Sigmoid colon (tissue), 7 donors: ENCODE measurements around the gene ZNF235. TPM values are rescaled to one million over a fixed set of nuclear protein-coding genes. Genes with fewer than 3 reads are reported as not detected.

Experiments
- DNase-seq: peaks from one replicate; pipeline ENCODE4 v3.0.0-alpha.2; 2019
- H3K27ac ChIP-seq, 4 donors: fragments of 200-600 bp; sonication (generic); one replicate each; pipeline ENCODE4 v1.5.1; 2016 to 2019; ENCODE audit warnings: mild to moderate bottlenecking in 1 of 4
- H3K27me3 ChIP-seq, 3 donors: fragments of 200-600 bp; sonication (generic); one replicate each; pipeline ENCODE4 v1.5.1; 2019; ENCODE audit warnings: mild to moderate bottlenecking in 1 of 3
- H3K36me3 ChIP-seq, 4 donors: fragments of 200-600 bp; sonication (generic); one replicate each; pipeline ENCODE4 v1.5.1; 2016 to 2019
- H3K4me1 ChIP-seq, 4 donors: fragments of 200-600 bp; sonication (generic); one replicate each; pipeline ENCODE4 v1.5.1; 2017 to 2019
- H3K4me3 ChIP-seq, 4 donors: fragments of 200-600 bp; sonication (generic); one replicate each; pipeline ENCODE4 v1.5.1; 2017 to 2019; ENCODE audit warnings: mild to moderate bottlenecking in 2 of 4, moderate library complexity in 1 of 4
- H3K9me3 ChIP-seq, 4 donors: fragments of 200-600 bp in 3 of 4; sonication (generic) in 3 of 4; one replicate each; pipeline versions ENCODE4 v1.5.1 to v1.6.1; 2013 to 2019
- EP300 ChIP-seq, 4 donors: sonication (generic); formaldehyde crosslinking; IDR thresholded peaks; one replicate each; pipeline ENCODE4 v1.6.1; 2017; ENCODE audit warnings: antibody characterized with exemption in 4 of 4
- POLR2A ChIP-seq, 2 donors: fragments of 450-650 bp; IDR thresholded peaks; one replicate each; pipeline ENCODE4 v1.6.1; 2016; ENCODE audit warnings: antibody characterized with exemption in 2 of 2, mild to moderate bottlenecking in 2 of 2, moderate library complexity in 2 of 2
- POLR2AphosphoS5 ChIP-seq, 4 donors: sonication (generic); formaldehyde crosslinking; IDR thresholded peaks; one replicate each; pipeline ENCODE4 v1.6.1; 2017; ENCODE audit warnings: antibody characterized with exemption in 4 of 4
- WGBS, 2 donors: extraction: QIAGEN DNeasy Blood & Tissue Kit; methylation state at CpG; one replicate each; pipeline ENCODE4 v1.1.7; 2013; 5-methylcytosine and 5-hydroxymethylcytosine counted together
- intact Hi-C: fragments of 100-400 bp; cut with DNase I; formaldehyde crosslinking; loops from one replicate; pipeline ENCODE4 v1.15.1; 2023
- polyA plus RNA-seq, 3 donors: library from polyadenylated mRNA; stranded (reverse); fragments of 200-250 nt; gene quantifications; one replicate each; pipeline ENCODE4 v1.2.3, GENCODE V29; 2013
- total RNA-seq, 4 donors: library from RNA; depleted of rRNA; stranded (reverse); fragments of >200 nt; gene quantifications; one replicate each; pipeline ENCODE4 v1.1.0, GENCODE V29; 2016
- TF ChIP-seq, protein P1 (sequence below), 4 experiments: fragments of 450-650 bp in 3 of 4; fragments of 200-600 bp in 1 of 4; IDR thresholded peaks; one replicate each; pipeline ENCODE4 v1.5.1; 2016 to 2019; ENCODE audit warnings: antibody characterized with exemption in 4 of 4, mild to moderate bottlenecking in 3 of 4, moderate library complexity in 2 of 4
- donor health status: healthy with polysubstance abuse.
- donor health status: Bipolar disorder and iron deficiency.
- donor health status: healthy.

ZNF235 gene
- total and polyA plus RNA-seq, 7 donors = 1.2 to 12.7 (median 5.8) TPM

GRCh38 chr19:44332145-44332544, 27.3 kb upstream of the ZNF235 start:
- H3K4me1 ChIP-seq = no peaks in the 10 kb centered on the region
- peaks cover 0 to 64% (median 12%) of the 10 kb centered on the region in 4 donors for H3K9me3 ChIP-seq
- no peak overlapping the region for H3K27ac ChIP-seq
- WGBS, 2 donors = 90 to 91% methylated on average over 1 of the region's 1 CpG
- H3K27me3 ChIP-seq = no peaks in the 10 kb centered on the region
- DNase-seq = no peak
- intact Hi-C loops = no loop called here
- peaks cover 40 to 95% (median 82%) of the 10 kb centered on the region in 4 donors for H3K36me3 ChIP-seq
- no peak for TF ChIP-seq EP300 (IDR thresholded peaks at IDR 0.05)
- no peak for TF ChIP-seq POLR2A (IDR thresholded peaks at IDR 0.05)
- TF ChIP-seq, protein P1, sequence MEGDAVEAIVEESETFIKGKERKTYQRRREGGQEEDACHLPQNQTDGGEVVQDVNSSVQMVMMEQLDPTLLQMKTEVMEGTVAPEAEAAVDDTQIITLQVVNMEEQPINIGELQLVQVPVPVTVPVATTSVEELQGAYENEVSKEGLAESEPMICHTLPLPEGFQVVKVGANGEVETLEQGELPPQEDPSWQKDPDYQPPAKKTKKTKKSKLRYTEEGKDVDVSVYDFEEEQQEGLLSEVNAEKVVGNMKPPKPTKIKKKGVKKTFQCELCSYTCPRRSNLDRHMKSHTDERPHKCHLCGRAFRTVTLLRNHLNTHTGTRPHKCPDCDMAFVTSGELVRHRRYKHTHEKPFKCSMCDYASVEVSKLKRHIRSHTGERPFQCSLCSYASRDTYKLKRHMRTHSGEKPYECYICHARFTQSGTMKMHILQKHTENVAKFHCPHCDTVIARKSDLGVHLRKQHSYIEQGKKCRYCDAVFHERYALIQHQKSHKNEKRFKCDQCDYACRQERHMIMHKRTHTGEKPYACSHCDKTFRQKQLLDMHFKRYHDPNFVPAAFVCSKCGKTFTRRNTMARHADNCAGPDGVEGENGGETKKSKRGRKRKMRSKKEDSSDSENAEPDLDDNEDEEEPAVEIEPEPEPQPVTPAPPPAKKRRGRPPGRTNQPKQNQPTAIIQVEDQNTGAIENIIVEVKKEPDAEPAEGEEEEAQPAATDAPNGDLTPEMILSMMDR (IDR thresholded peaks at IDR 0.05) = no peak
- TF ChIP-seq POLR2AphosphoS5 (IDR thresholded peaks at IDR 0.05) = no peak
- no peak overlapping the region for H3K4me3 ChIP-seq

DNA sequence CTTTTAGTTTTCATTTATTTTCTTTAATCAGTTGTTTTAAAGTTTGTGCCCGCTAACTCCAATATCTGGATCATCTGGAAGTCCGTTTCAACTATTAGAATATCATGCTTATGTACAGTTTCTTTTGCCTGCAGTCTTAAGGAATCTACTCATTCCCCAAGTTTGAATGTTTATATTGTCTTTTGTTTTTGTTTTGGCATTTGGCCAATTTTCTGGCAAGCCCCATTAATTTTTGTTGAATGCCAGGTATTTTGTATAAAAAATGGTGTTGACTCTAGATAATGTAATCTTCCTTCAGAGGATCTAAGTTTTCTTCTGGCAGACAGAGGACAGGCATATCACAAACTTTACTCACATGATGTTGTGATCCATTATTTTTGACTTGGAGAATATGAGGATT, 11.1 kb upstream of the ZNF235 start:
- intact Hi-C loops = no loop called here
- Histone ChIP-seq H3K4me1 (no peaks in the 10 kb centered on the region), H3K4me3 (no peak overlapping the region), H3K27ac (no peak overlapping the region), H3K9me3 (peaks cover 0 to 26% (median 12%) of the 10 kb centered on the region in 4 donors), H3K27me3 (no peaks in the 10 kb centered on the region), H3K36me3 (no peaks in the 10 kb centered on the region)
- no peak for DNase-seq
- 70 to 97% methylated on average over 2 of the region's 2 CpGs for WGBS, 2 donors
- TF ChIP-seq POLR2A (IDR thresholded peaks at IDR 0.05) = no peak
- TF ChIP-seq EP300 (IDR thresholded peaks at IDR 0.05) = no peak
- TF ChIP-seq POLR2AphosphoS5 (IDR thresholded peaks at IDR 0.05) = no peak
- TF ChIP-seq, protein P1 (IDR thresholded peaks at IDR 0.05) = no peak

GRCh38 chr19:44313231-44313630, 8.4 kb upstream of the ZNF235 start:
- DNase-seq = no peak
- Histone ChIP-seq H3K27ac (no peak overlapping the region), H3K36me3 (no peaks in the 10 kb centered on the region), H3K4me3 (no peak overlapping the region), H3K4me1 (no peaks in the 10 kb centered on the region), H3K9me3 (peaks cover 0 to 13% (median 7%) of the 10 kb centered on the region in 4 donors), H3K27me3 (no peaks in the 10 kb centered on the region)
- TF ChIP-seq POLR2A (IDR thresholded peaks at IDR 0.05) = no peak
- TF ChIP-seq, protein P1 (IDR thresholded peaks at IDR 0.05) = no peak
- no peak for TF ChIP-seq EP300 (IDR thresholded peaks at IDR 0.05)
- 95 to 96% methylated on average over 1 of the region's 1 CpG for WGBS, 2 donors
- intact Hi-C loops = no loop called here

DNA sequence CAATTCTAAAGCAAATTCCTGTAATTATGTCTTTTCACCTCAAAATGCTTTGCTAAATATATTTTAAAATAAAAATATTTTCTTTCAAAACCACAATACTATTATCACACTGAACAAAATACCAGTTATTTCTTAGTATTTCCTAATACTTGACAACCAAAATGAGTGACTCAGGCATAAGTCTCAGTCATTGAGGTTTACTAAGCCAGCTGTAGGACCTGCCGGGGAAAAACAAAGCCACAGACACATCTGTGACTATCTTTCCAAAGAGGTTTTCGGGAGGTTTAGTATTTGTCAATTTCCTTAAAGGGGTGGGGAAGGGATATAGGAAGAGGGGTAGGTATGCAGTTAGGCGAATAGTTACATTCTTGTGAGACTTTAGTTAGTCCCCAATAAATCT, 3.2 kb upstream of the ZNF235 start:
- H3K36me3 ChIP-seq = no peaks in the 10 kb centered on the region
- TF ChIP-seq, protein P1 (IDR thresholded peaks at IDR 0.05) = no peak
- TF ChIP-seq POLR2A (IDR thresholded peaks at IDR 0.05) (no peak), POLR2AphosphoS5 (IDR thresholded peaks at IDR 0.05) (no peak)
- DNase-seq = no peak
- H3K27me3 ChIP-seq = no peaks in the 10 kb centered on the region
- intact Hi-C loops = no loop called here
- 91% methylated on average over 3 of the region's 3 CpGs for WGBS, 2 donors
- H3K27ac ChIP-seq = no peak overlapping the region
- no peak overlapping the region for H3K4me3 ChIP-seq
- H3K4me1 ChIP-seq = peaks cover 0 to 12% (median 10%) of the 10 kb centered on the region in 4 donors
- peaks cover 0 to 7% (median 3%) of the 10 kb centered on the region in 4 donors for H3K9me3 ChIP-seq

GRCh38 chr19:44306283-44306682, 1.5 kb upstream of the ZNF235 start:
- no peak overlapping the region for H3K27ac ChIP-seq
- DNase-seq = no peak
- peaks cover 0 to 13% (median 6%) of the 10 kb centered on the region in 4 donors for H3K36me3 ChIP-seq
- no peak overlapping the region for H3K4me3 ChIP-seq
- no peaks in the 10 kb centered on the region for H3K27me3 ChIP-seq
- intact Hi-C loops = no loop called here
- TF ChIP-seq, protein P1 (IDR thresholded peaks at IDR 0.05) = no peak
- TF ChIP-seq POLR2AphosphoS5 (IDR thresholded peaks at IDR 0.05) (no peak), EP300 (IDR thresholded peaks at IDR 0.05) (no peak), POLR2A (IDR thresholded peaks at IDR 0.05) (no peak)
- 87 to 92% methylated on average over 15 of the region's 15 CpGs for WGBS, 2 donors
- H3K9me3 ChIP-seq = peaks cover 0 to 7% (median 1%) of the 10 kb centered on the region in 4 donors
- H3K4me1 ChIP-seq = peaks cover 0 to 12% (median 10%) of the 10 kb centered on the region in 4 donors
